Activated naive CD8-positive, alpha-beta T cell treated with anti-CD3 and anti-CD28 coated beads, Interleukin-2, amount 50 U/mL, for 24 hours (primary cell): ENCODE data around the gene POU6F1.

Experiments
- ATAC-seq: fragments of 150-1000 bp; cut with Tn5 transposase; one replicate; pipeline ENCODE4 v1.10.0; 2021
- DNase-seq: peaks from one replicate; pipeline ENCODE4 v3.0.0; 2021
- H3K27ac Mint-ChIP-seq: one replicate; pipeline ENCODE4 v1.8.0; 2021; ENCODE audit warnings: mild to moderate bottlenecking, mixed read lengths
- H3K27me3 Mint-ChIP-seq: one replicate; pipeline ENCODE4 v1.8.0; 2021; ENCODE audit warnings: mixed read lengths
- H3K36me3 Mint-ChIP-seq: one replicate; pipeline ENCODE4 v1.8.0; 2021; ENCODE audit warnings: low read depth, mixed read lengths
- H3K4me1 Mint-ChIP-seq: one replicate; pipeline ENCODE4 v1.8.0; 2021; ENCODE audit warnings: mixed read lengths
- H3K4me3 Mint-ChIP-seq: one replicate; pipeline ENCODE4 v1.8.0; 2021; ENCODE audit warnings: mild to moderate bottlenecking, moderate library complexity, mixed read lengths
- H3K9me3 Mint-ChIP-seq: one replicate; pipeline ENCODE4 v1.8.0; 2021; ENCODE audit warnings: mixed read lengths

Gene POU6F1

GRCh38 chr12:51174501-51174900 is 43.4 kb downstream of the POU6F1 start:
- DNase-seq (no peak), ATAC-seq (no peak)
- peaks cover 4% of the 10 kb centered on the region for H3K36me3 Mint-ChIP-seq
- H3K9me3 Mint-ChIP-seq: no peaks in the 10 kb centered on the region
- no peaks in the 10 kb centered on the region for H3K27me3 Mint-ChIP-seq
- H3K27ac Mint-ChIP-seq: no peak overlapping the region
- H3K4me3 Mint-ChIP-seq: no peak overlapping the region
- H3K4me1 Mint-ChIP-seq: peaks cover 16% of the 10 kb centered on the region

DNA sequence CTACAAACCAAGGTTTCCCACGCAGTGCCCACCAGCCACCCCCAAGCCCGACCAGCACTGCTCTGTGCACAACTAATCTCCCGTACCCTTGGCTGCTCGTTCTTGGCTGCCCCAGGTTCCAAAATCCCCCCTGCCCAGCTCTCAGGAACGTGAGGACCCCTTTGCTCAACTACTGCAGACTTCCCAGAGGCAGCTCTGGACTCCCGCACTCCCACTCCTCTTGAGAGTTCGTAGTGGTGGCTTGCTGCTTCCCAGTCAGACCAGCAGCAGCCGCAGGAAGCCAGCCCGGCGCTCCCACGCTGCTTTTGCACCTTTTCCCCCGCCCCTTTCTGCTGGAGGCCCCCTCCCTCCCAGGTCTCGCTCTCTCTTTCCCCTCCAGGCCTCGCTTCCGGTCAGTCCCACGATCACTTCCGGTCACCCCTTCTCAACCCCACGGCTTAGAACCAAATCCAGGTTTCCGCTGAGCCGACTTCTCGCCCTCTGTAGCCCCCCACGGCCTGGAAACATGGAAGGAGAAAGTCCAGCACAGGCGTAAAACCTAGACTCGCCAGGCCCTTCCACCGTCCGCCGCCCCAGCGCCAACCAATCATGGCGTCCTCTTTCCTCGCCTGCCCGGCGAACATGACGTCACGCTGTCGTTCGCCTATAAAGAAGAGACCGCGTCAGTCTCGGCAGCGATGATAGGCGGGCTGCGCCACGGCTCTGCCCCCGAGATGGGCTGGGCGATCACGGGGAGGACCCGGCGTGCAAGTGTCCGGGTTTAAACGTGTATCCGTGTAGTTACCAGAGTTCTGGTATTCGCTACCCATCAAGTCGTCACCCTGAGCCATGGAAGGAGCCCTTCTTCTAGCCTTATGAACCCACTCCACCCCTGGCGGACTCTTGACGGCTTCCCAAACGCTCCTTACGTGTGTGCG is 45.1 kb downstream of the POU6F1 start, which contains the start of gene TFCP2:
Gene TFCP2, minus strand, starts transcription at position 621 of the 917 bp plus-strand sequence. CDS start 713 bp downstream, outside the sequence.
- Mint-ChIP-seq H3K27me3 (no peaks in the 10 kb centered on the region), H3K4me3 (no peak within 1 kb of the TSS), H3K36me3 (peaks cover 7% of the 10 kb centered on the region), H3K27ac (peak within 1 kb of the TSS; percentile 74), H3K4me1 (peaks cover 20% of the 10 kb centered on the region), H3K9me3 (no peaks in the 10 kb centered on the region)
- peak; percentile 92 for DNase-seq
- ATAC-seq: peak; percentile 99

DNA sequence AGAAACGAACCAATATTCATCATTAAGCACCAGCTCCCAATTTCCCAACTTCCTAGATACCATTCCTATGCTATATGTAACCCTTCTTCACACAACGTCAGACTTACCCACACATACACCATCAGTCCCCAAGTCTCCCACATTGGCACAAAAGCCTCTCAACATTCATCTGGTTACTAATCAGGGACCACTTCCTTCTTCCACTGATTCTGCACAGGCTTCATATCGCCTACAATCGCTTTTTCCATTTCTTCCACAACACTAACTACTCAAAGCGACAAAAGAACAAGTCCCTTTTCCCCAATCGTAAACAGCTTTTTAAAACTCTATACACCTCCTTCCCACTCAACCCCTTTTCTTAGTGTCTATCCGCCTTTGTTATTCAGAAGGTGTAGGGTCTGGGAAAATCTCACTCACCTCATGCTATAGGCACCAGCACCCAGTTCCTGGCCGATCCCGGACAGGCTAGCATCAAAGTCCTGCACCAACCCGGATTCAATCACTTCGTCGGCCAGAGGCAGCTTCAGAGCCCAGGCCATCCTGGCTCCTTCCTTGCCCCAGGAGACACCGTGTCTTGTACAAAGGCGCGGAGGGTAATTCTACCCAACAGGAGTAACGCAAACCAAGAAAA is 45.9 kb downstream of the POU6F1 start:
- no peak overlapping the region for H3K27ac Mint-ChIP-seq
- ATAC-seq: peak; percentile 4
- no peak for DNase-seq
- H3K4me3 Mint-ChIP-seq: no peak overlapping the region
- no peaks in the 10 kb centered on the region for H3K9me3 Mint-ChIP-seq
- peaks cover 7% of the 10 kb centered on the region for H3K36me3 Mint-ChIP-seq
- H3K27me3 Mint-ChIP-seq: no peaks in the 10 kb centered on the region
- H3K4me1 Mint-ChIP-seq: peaks cover 25% of the 10 kb centered on the region

DNA sequence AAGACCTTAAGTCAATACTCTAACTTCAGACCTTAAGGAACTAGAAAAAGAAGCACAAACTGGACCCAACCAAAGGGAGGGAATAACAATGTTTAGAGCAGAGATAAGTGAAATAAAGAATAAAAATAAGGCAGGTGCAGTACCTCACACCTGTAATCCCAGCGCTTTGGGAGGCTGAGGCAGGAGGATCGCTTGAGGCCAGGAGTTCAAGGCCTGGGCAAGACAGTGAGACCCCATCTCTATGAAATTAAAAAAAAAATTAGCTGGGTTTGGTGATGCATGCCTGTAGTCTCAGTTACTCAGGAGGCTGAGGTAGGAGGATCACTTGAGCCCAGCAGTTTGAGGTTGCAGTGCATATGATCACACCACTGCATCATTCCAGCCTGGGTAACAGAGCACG is 54.1 kb downstream of the POU6F1 start:
- H3K27ac Mint-ChIP-seq: no peak overlapping the region
- H3K4me1 Mint-ChIP-seq: peaks cover 25% of the 10 kb centered on the region
- H3K4me3 Mint-ChIP-seq: no peak overlapping the region
- no peaks in the 10 kb centered on the region for H3K27me3 Mint-ChIP-seq
- no peaks in the 10 kb centered on the region for H3K9me3 Mint-ChIP-seq
- ATAC-seq: no peak
- DNase-seq: no peak
- peaks cover 28% of the 10 kb centered on the region for H3K36me3 Mint-ChIP-seq

DNA sequence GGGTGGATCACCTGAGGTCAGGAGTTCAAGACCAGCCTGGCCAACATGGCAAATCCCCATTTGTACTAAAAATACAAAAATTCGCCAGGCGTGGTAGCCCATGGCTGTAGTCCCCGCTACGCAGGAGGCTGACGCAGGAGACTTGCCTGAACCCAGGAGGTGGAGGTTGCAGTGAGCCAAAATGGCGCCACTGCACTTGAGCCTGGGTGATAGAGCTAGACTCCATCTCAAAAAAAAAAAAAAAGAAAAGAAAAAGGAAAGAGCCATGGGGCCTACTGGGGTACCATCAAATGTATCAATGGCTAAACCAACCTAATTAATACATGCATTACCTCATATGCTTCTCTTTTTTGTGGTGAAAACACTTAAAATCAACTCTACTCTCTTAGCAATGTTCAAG is 55.6 kb downstream of the POU6F1 start:
- H3K27me3 Mint-ChIP-seq: no peaks in the 10 kb centered on the region
- ATAC-seq: no peak
- peaks cover 20% of the 10 kb centered on the region for H3K4me1 Mint-ChIP-seq
- no peak overlapping the region for H3K27ac Mint-ChIP-seq
- H3K9me3 Mint-ChIP-seq: no peaks in the 10 kb centered on the region
- no peak overlapping the region for H3K4me3 Mint-ChIP-seq
- no peak for DNase-seq
- H3K36me3 Mint-ChIP-seq: peaks cover 28% of the 10 kb centered on the region

GRCh38 chr12:51160814-51161459 is 56.9 kb downstream of the POU6F1 start:
- no peaks in the 10 kb centered on the region for H3K9me3 Mint-ChIP-seq
- no peak overlapping the region for H3K27ac Mint-ChIP-seq
- DNase-seq: no peak
- ATAC-seq: no peak
- no peaks in the 10 kb centered on the region for H3K27me3 Mint-ChIP-seq
- no peak overlapping the region for H3K4me3 Mint-ChIP-seq
- H3K36me3 Mint-ChIP-seq: peaks cover 22% of the 10 kb centered on the region
- H3K4me1 Mint-ChIP-seq: peaks cover 13% of the 10 kb centered on the region

- Mint-ChIP-seq H3K4me3 (no peak overlapping the region), H3K27me3 (no peaks in the 10 kb centered on the region), H3K36me3 (peaks cover 8% of the 10 kb centered on the region), H3K27ac (no peak overlapping the region), H3K4me1 (peaks cover 2% of the 10 kb centered on the region), H3K9me3 (no peaks in the 10 kb centered on the region)
- DNase-seq (no peak), ATAC-seq (no peak)
Observed at GRCh38 chr12:51156245-51156765, 61.6 kb downstream of the POU6F1 start.

- H3K36me3 Mint-ChIP-seq: peaks cover 2% of the 10 kb centered on the region
- ATAC-seq: no peak
- no peak for DNase-seq
- H3K27me3 Mint-ChIP-seq: no peaks in the 10 kb centered on the region
- no peak overlapping the region for H3K4me3 Mint-ChIP-seq
- peaks cover 2% of the 10 kb centered on the region for H3K4me1 Mint-ChIP-seq
- no peaks in the 10 kb centered on the region for H3K9me3 Mint-ChIP-seq
- H3K27ac Mint-ChIP-seq: no peak overlapping the region
Observed at GRCh38 chr12:51152953-51153352, 64.9 kb downstream of the POU6F1 start.

DNA sequence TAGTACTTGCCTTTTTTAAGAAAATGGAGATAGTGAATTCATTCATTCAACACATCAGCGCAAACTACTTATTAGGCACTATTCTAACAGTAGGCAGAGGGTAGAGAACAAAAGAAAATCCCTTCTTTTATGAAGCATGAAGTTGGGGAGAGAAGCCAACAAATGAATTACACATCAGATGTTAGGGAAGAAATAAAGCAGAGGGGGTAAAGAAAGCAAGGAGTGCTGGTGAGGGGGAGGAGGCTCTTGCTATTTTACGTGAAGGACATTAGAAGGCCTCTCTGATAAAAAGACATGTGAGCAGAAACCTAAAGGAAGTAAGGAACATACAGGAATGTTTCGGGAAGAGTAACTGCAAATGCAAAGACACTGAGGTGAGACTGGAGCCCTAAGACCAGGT is 67.1 kb downstream of the POU6F1 start:
- DNase-seq: no peak
- H3K4me1 Mint-ChIP-seq: peaks cover 9% of the 10 kb centered on the region
- H3K9me3 Mint-ChIP-seq: no peaks in the 10 kb centered on the region
- no peak overlapping the region for H3K4me3 Mint-ChIP-seq
- ATAC-seq: no peak
- H3K27me3 Mint-ChIP-seq: no peaks in the 10 kb centered on the region
- peaks cover 4% of the 10 kb centered on the region for H3K36me3 Mint-ChIP-seq
- no peak overlapping the region for H3K27ac Mint-ChIP-seq

DNA sequence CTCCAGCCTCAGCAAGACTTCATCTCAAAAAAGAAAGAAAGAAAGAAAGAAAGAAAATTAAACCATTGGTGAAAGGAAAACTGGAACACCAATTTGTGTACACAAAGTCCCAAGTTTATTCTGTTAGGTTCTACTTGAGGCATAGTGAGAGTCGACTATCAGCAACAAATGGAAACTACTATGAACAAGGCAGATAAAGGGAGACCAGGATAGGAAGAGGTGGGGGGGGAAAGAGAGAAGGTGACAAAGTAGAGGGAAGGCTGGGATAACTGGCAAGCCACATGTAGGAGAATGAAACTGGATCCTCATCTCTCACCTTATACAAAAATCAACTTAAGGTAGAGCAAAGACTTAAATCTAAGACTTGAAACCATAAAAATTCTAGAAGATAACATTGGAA is 70.6 kb downstream of the POU6F1 start:
- ATAC-seq (no peak), DNase-seq (no peak)
- H3K36me3 Mint-ChIP-seq: peaks cover 14% of the 10 kb centered on the region
- H3K4me3 Mint-ChIP-seq: no peak overlapping the region
- H3K27me3 Mint-ChIP-seq: no peaks in the 10 kb centered on the region
- no peaks in the 10 kb centered on the region for H3K9me3 Mint-ChIP-seq
- H3K27ac Mint-ChIP-seq: no peak overlapping the region
- peaks cover 9% of the 10 kb centered on the region for H3K4me1 Mint-ChIP-seq

GRCh38 chr12:51139292-51139844 is 78.5 kb downstream of the POU6F1 start:
- Mint-ChIP-seq H3K27ac (no peak overlapping the region), H3K9me3 (no peaks in the 10 kb centered on the region), H3K27me3 (no peaks in the 10 kb centered on the region), H3K4me1 (no peaks in the 10 kb centered on the region), H3K4me3 (no peak overlapping the region), H3K36me3 (peaks cover 22% of the 10 kb centered on the region)
- ATAC-seq (no peak), DNase-seq (no peak)
